SK-N-SH (cell line): ENCODE data around the gene PARP9. TPM values are rescaled to one million over a fixed set of nuclear protein-coding genes. Genes with fewer than 3 reads are reported as not detected.

Experiments
- CTCF ChIA-PET: fragments of 300-600, 350-600 bp; formaldehyde crosslinking; extraction: SDS; loops from one replicate; lab custom pipeline; 2021; lab: Yijun Ruan, JAX
- POLR2A ChIA-PET: fragments of 350-600 bp; sonication (Branson Sonifier 250); formaldehyde crosslinking; extraction: SDS; loops from one replicate; lab custom pipeline; 2020; ENCODE audit warnings: antibody characterized with exemption, inconsistent platforms; lab: Yijun Ruan, JAX
- DNase-seq: peaks from one replicate; pipeline ENCODE4 v3.0.0; 2012
- H2AFZ ChIP-seq: fragments of 200-600 bp; sonication (generic); 2 replicates; pipeline ENCODE4 v1.8.1; 2016; ENCODE audit warnings: antibody characterized with exemption, mild to moderate bottlenecking, low read depth
- H3F3A ChIP-seq: fragments of 200-600 bp; sonication (generic); replicated peaks from 2 replicates; pipeline ENCODE3; 2016; ENCODE audit warnings: antibody characterized with exemption, mild to moderate bottlenecking; ENCODE audit not compliant: insufficient read depth
- H3K27ac ChIP-seq, 2 experiments: fragments of 200-500 bp in 1 of 2; fragments of 200-600 bp in 1 of 2; sonication (Bioruptor generic) in 1 of 2; sonication (generic), shearing (Covaris generic) in 1 of 2; 2 replicates each; pipeline versions ENCODE4 v1.5.1 to v1.6.1; 2014 to 2016; ENCODE audit warnings: low read depth in 2 of 2, inconsistent platforms in 1 of 2, low read length in 1 of 2, mild to moderate bottlenecking in 1 of 2, mixed read lengths in 1 of 2
- H3K27me3 ChIP-seq: fragments of 200-600 bp; sonication (generic), shearing (Covaris generic); 2 replicates; pipeline ENCODE4 v1.6.1; 2016; ENCODE audit warnings: mixed run types; ENCODE audit not compliant: insufficient read depth
- H3K36me3 ChIP-seq, 2 experiments: fragments of 200-500 bp in 1 of 2; fragments of 200-600 bp in 1 of 2; sonication (Bioruptor generic) in 1 of 2; sonication (generic) in 1 of 2; replicated peaks in 1 of 2; 2 replicates each; pipeline versions ENCODE3 to v1.5.1; 2014 to 2016; ENCODE audit warnings: low read length in 1 of 2, mild to moderate bottlenecking in 1 of 2; ENCODE audit not compliant: insufficient read depth in 2 of 2, control insufficient read depth in 1 of 2
- H3K4me1 ChIP-seq, 2 experiments: fragments of 200-500 bp in 1 of 2; fragments of 200-600 bp in 1 of 2; sonication (Bioruptor generic) in 1 of 2; sonication (generic), shearing (Covaris generic) in 1 of 2; 2 replicates each; pipeline versions ENCODE4 v1.5.1 to v1.6.1; 2014 to 2016; ENCODE audit warnings: low read depth in 1 of 2, low read length in 1 of 2, mixed run types in 1 of 2; ENCODE audit not compliant: insufficient read depth in 2 of 2, control insufficient read depth in 1 of 2
- H3K4me2 ChIP-seq: fragments of 200-600 bp; sonication (generic), shearing (Covaris generic); 2 replicates; pipeline ENCODE4 v1.6.1; 2017; ENCODE audit warnings: mixed run types
- H3K4me3 ChIP-seq, 2 experiments: fragments of 200-500 bp in 1 of 2; fragments of 200-600 bp in 1 of 2; sonication (Bioruptor generic) in 1 of 2; sonication (generic), shearing (Covaris generic) in 1 of 2; 2 replicates each; pipeline versions ENCODE4 v1.5.1 to v1.8.1; 2014 to 2016; ENCODE audit warnings: low read depth in 2 of 2, inconsistent platforms in 1 of 2, low read length in 1 of 2, mild to moderate bottlenecking in 1 of 2, mixed read lengths in 1 of 2, moderate library complexity in 1 of 2
- H3K79me2 ChIP-seq: fragments of 200-600 bp; sonication (generic); 2 replicates; pipeline ENCODE4 v1.8.1; 2017; ENCODE audit warnings: mild to moderate bottlenecking; ENCODE audit not compliant: insufficient read depth
- H3K9ac ChIP-seq: fragments of 200-600 bp; sonication (generic); 2 replicates; pipeline ENCODE4 v1.6.1; 2017; ENCODE audit warnings: mixed run types
- H3K9me2 ChIP-seq: fragments of 200-600 bp; sonication (generic); 2 replicates; pipeline ENCODE4 v1.6.1; 2017; ENCODE audit warnings: mixed run types
- H3K9me3 ChIP-seq: fragments of 200-600 bp; sonication (generic); 2 replicates; pipeline ENCODE4 v1.6.1; 2017; ENCODE audit warnings: mixed run types, mild to moderate bottlenecking, moderate library complexity
- H4K20me1 ChIP-seq: fragments of 200-600 bp; sonication (generic); 2 replicates; pipeline ENCODE4 v1.6.1; 2017; ENCODE audit warnings: mild to moderate bottlenecking, mixed run types; ENCODE audit not compliant: insufficient read depth
- CHD2 ChIP-seq: fragments of 150-350 bp; IDR thresholded peaks from 2 replicates; pipeline ENCODE4 v1.6.1; 2018; ENCODE audit warnings: low read length; ENCODE audit not compliant: partially characterized antibody
- EP300 ChIP-seq, 2 experiments: IDR thresholded peaks; 2 replicates each; pipeline versions ENCODE4 v1.4.0 to v1.6.1; 2012; ENCODE audit warnings: borderline replicate concordance in 1 of 2, low read depth in 1 of 2, low read length in 1 of 2
- EZH2phosphoT487 ChIP-seq: fragments of 200-600 bp; sonication (generic); IDR thresholded peaks from 2 replicates; pipeline ENCODE4 v1.6.1; 2017; ENCODE audit warnings: low read depth, mixed run types, mild to moderate bottlenecking, antibody characterized with exemption, moderate library complexity, borderline replicate concordance
- FOSL2 ChIP-seq: IDR thresholded peaks from 2 replicates; pipeline ENCODE4 v1.4.0; 2012; ENCODE audit warnings: low read depth, mild to moderate bottlenecking, moderate library complexity, borderline replicate concordance
- FOXJ3 ChIP-seq: sonication (generic); formaldehyde crosslinking; IDR thresholded peaks from 2 replicates; pipeline ENCODE4 v1.5.1; 2020; ENCODE audit warnings: mild to moderate bottlenecking, missing genetic modification reagents
- FOXM1 ChIP-seq: IDR thresholded peaks from 2 replicates; pipeline ENCODE4 v1.4.0; 2012; ENCODE audit warnings: low read depth, mild to moderate bottlenecking
- GABPA ChIP-seq: IDR thresholded peaks from 2 replicates; pipeline ENCODE4 v1.4.0; 2012; ENCODE audit warnings: low read depth, mild to moderate bottlenecking
- IRF3 ChIP-seq: fragments of 150-350 bp; IDR thresholded peaks from 2 replicates; pipeline ENCODE4 v1.6.1; 2016; ENCODE audit warnings: mild to moderate bottlenecking, low read depth, low read length
- MEF2A ChIP-seq: IDR thresholded peaks from 2 replicates; pipeline ENCODE4 v1.4.0; 2012; ENCODE audit warnings: low read depth, borderline replicate concordance
- MXI1 ChIP-seq: IDR thresholded peaks from 2 replicates; pipeline ENCODE4 v1.6.1; 2012; ENCODE audit warnings: mild to moderate bottlenecking, low read depth, low read length, improper control_type of control experiment
- NFIC ChIP-seq: IDR thresholded peaks from 2 replicates; pipeline ENCODE4 v1.4.0; 2012; ENCODE audit warnings: borderline replicate concordance
- NRF1 ChIP-seq: IDR thresholded peaks from 2 replicates; pipeline ENCODE4 v1.6.1; 2012; ENCODE audit warnings: low read depth, mild to moderate bottlenecking, low read length
- PBX3 ChIP-seq: IDR thresholded peaks from 2 replicates; pipeline ENCODE4; 2012
- POLR2AphosphoS5 ChIP-seq: IDR thresholded peaks from 2 replicates; pipeline ENCODE4 v1.6.1; 2012; ENCODE audit warnings: low read depth, low read length
- RAD21 ChIP-seq: IDR thresholded peaks from 2 replicates; pipeline ENCODE4 v1.6.1; 2012; ENCODE audit warnings: mild to moderate bottlenecking, low read length
- RCOR1 ChIP-seq: fragments of 150-350 bp; IDR thresholded peaks from 2 replicates; pipeline ENCODE4 v1.6.1; 2017; ENCODE audit warnings: antibody characterized with exemption, low read length
- RFX5 ChIP-seq: IDR thresholded peaks from 2 replicates; pipeline ENCODE4 v1.6.1; 2012; ENCODE audit warnings: mild to moderate bottlenecking, improper control_type of control experiment, low read length
- SIN3A ChIP-seq: IDR thresholded peaks from 2 replicates; pipeline ENCODE4 v1.6.1; 2012; ENCODE audit warnings: low read depth, mild to moderate bottlenecking, low read length, moderate library complexity, borderline replicate concordance
- SMC3 ChIP-seq: IDR thresholded peaks from 2 replicates; pipeline ENCODE4 v1.6.1; 2012; ENCODE audit warnings: low read depth, low read length, improper control_type of control experiment
- TCF12 ChIP-seq: IDR thresholded peaks from 2 replicates; pipeline ENCODE4 v1.4.0; 2012
- TEAD4 ChIP-seq: IDR thresholded peaks from 2 replicates; pipeline ENCODE4 v1.4.0; 2012; ENCODE audit warnings: mild to moderate bottlenecking, borderline replicate concordance; ENCODE audit not compliant: insufficient read depth
- YY1 ChIP-seq: IDR thresholded peaks from 2 replicates; pipeline ENCODE4 v1.4.0; 2012; ENCODE audit warnings: low read depth, mild to moderate bottlenecking
- ZBTB33 ChIP-seq: IDR thresholded peaks from 2 replicates; pipeline ENCODE4 v1.4.0; 2012; ENCODE audit warnings: low read depth, borderline replicate concordance
- WGBS: methylation state at CpG from one replicate; pipeline ENCODE4 v1.1.6; 2017; ENCODE audit warnings: low lambda C conversion rate; 5-methylcytosine and 5-hydroxymethylcytosine counted together
- polyA plus RNA-seq, 3 experiments: library from polyadenylated mRNA; depleted of rRNA; stranded (reverse); fragments of >200 nt; gene quantifications; 2 replicates each; pipeline ENCODE4 v1.2.3, GENCODE V29; 2012
- TF ChIP-seq, protein P1 (sequence below): IDR thresholded peaks from 2 replicates; pipeline ENCODE4 v1.4.0; 2012; ENCODE audit warnings: low read depth

PARP9 gene
- polyA plus RNA-seq, 1 of the 3 experiments (the other 2 are of a cell fraction), result 13.5 TPM

DNA sequence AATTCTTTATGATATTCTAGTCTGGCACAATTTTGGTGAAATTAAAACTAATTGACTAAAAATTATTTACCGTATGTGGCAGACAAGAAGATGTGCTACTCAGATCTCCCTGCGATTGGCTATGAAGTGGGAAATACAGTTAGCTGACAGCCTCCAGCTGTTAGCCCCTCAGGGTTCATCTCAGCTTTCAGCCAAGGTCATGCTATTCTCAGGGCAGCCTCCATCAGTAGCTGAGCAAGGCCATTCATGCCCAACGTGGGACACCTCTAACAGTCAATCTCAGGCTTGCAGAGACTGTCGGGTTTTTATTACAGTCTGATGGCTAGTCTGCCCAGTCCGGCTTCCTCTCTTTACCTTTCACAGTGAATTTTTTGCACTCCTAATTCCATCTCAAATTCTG, 6.7 kb downstream of the PARP9 start:
- no peak overlapping the region for H3K27ac ChIP-seq
- no peaks in the 10 kb centered on the region for H3K9me3 ChIP-seq
- H2AFZ ChIP-seq, result no peak overlapping the region
- H3K9ac ChIP-seq, result no peak overlapping the region
- H3F3A ChIP-seq, result no peaks in the 10 kb centered on the region
- H3K4me3 ChIP-seq, result no peak overlapping the region
- no peaks in the 10 kb centered on the region for H3K27me3 ChIP-seq
- no peak overlapping the region for H3K4me2 ChIP-seq
- no peaks in the 10 kb centered on the region for H3K4me1 ChIP-seq
- H3K79me2 ChIP-seq, result no peaks in the 10 kb centered on the region
- CTCF ChIA-PET, result interaction anchor here (0.5 to 7.2 kb wide), 3 partner anchors 122 to 287 kb away, joined by 3 to 84 read pairs (median 3); partner anchors contain the start of gene PARP14
- no peaks in the 10 kb centered on the region for H3K9me2 ChIP-seq
- DNase-seq, result no peak
- POLR2A ChIA-PET, result no interaction called here
- no peaks in the 10 kb centered on the region for H4K20me1 ChIP-seq
- peaks cover 3 to 33% of the 10 kb centered on the region in 2 experiments for H3K36me3 ChIP-seq
- WGBS, result 92% methylated on average over 5 of the region's 5 CpGs
- TF ChIP-seq IRF3 (no peak), NRF1 (no peak), FOSL2 (no peak), NFIC (no peak), FOXM1 (no peak), POLR2AphosphoS5 (no peak), RCOR1 (no peak), GABPA (no peak), EP300 (IDR thresholded peaks at IDR 0.05; ENCODE audit: borderline replicate concordance in 1 of 2, low read depth in 1 of 2, low read length in 1 of 2) (no peak), TCF12 (no peak), SMC3 (no peak), PBX3 (no peak), SIN3A (no peak), CHD2 (no peak)

- no peak overlapping the region for H3K9ac ChIP-seq
- ChIA-PET POLR2A (interaction anchor here (1.1 kb wide), 1 partner anchor 9 kb away, joined by 3 read pairs; the partner anchor contains the start of genes DTX3L and PARP9), CTCF (interaction anchor here (0.9 to 4.0 kb wide), 3 partner anchors 9 to 199 kb away, joined by 3 to 27 read pairs (median 4); partner anchors contain the start of genes DTX3L, PARP14 and PARP9)
- no peaks in the 10 kb centered on the region for H3K9me3 ChIP-seq
- H3K27me3 ChIP-seq, result no peaks in the 10 kb centered on the region
- no peaks in the 10 kb centered on the region for H4K20me1 ChIP-seq
- no peaks in the 10 kb centered on the region for H3K9me2 ChIP-seq
- WGBS, result 88% methylated on average over 6 of the region's 6 CpGs
- no peak overlapping the region for H3K4me2 ChIP-seq
- H3K4me1 ChIP-seq, result no peaks in the 10 kb centered on the region
- no peaks in the 10 kb centered on the region for H3K79me2 ChIP-seq
- no peaks in the 10 kb centered on the region for H3F3A ChIP-seq
- DNase-seq, result no peak
- no peak overlapping the region for H3K4me3 ChIP-seq
- peaks cover 6 to 34% of the 10 kb centered on the region in 2 experiments for H3K36me3 ChIP-seq
- no peak overlapping the region for H3K27ac ChIP-seq
- no peak overlapping the region for H2AFZ ChIP-seq
- TF ChIP-seq RFX5 (no peak), EZH2phosphoT487 (no peak), YY1 (no peak), MEF2A (no peak), MXI1 (no peak), PBX3 (no peak), RAD21 (no peak), FOXJ3 (CRISPR knock-in tag) (no peak), ZBTB33 (no peak), TEAD4 (no peak)
- TF ChIP-seq, protein P1, sequence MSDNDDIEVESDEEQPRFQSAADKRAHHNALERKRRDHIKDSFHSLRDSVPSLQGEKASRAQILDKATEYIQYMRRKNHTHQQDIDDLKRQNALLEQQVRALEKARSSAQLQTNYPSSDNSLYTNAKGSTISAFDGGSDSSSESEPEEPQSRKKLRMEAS, result no peak
Measured at GRCh38 chr3:122555275-122556071, 8.6 kb downstream of the PARP9 start.
